OCI-LY7 (cell line): ENCODE measurements around the gene DDX51. TPM values are rescaled to one million over a fixed set of nuclear protein-coding genes. Genes with fewer than 3 reads are reported as not detected.

ENCODE experiments used
- BruUV-seq: library from RNA; stranded (reverse); fragments of 400-500 nt; replicated peaks from 2 replicates; lab custom pipeline; 2021; lab: Mats Ljungman, UMichigan
- CTCF ChIA-PET: fragments of 300-600 bp; sonication (Branson Sonifier 250); formaldehyde crosslinking; loops from one replicate; lab custom pipeline; 2022; ENCODE audit warnings: antibody characterized with exemption; ENCODE audit not compliant: unreplicated experiment; lab: Charles Lee
- POLR2A ChIA-PET: fragments of 300-600 bp; sonication (Branson Sonifier 250); formaldehyde crosslinking; loops from one replicate; lab custom pipeline; 2022; ENCODE audit warnings: antibody characterized with exemption; lab: Charles Lee
- DNase-seq: peaks from one replicate; pipeline ENCODE4 v3.0.0-alpha.2; 2015; ENCODE audit warnings: low spot score
- H2AFZ ChIP-seq: fragments of 200-600 bp; sonication (generic), shearing (Covaris generic); 2 replicates; pipeline ENCODE4 v1.6.1; 2014; ENCODE audit warnings: mild to moderate bottlenecking, antibody characterized with exemption, low read length, moderate library complexity
- H3K27ac ChIP-seq: fragments of 200-600 bp; sonication (generic); 2 replicates; pipeline ENCODE4 v1.5.1; 2014; ENCODE audit warnings: mixed run types, low read depth, mild to moderate bottlenecking, moderate library complexity, low read length, inconsistent platforms; ENCODE audit not compliant: poor library complexity, severe bottlenecking
- H3K36me3 ChIP-seq: fragments of 200-600 bp; sonication (generic); 2 replicates; pipeline ENCODE4 v1.6.1; 2014; ENCODE audit warnings: mild to moderate bottlenecking, antibody characterized with exemption, low read length, moderate library complexity, mixed read lengths; ENCODE audit not compliant: insufficient read depth
- H3K4me1 ChIP-seq: fragments of 200-600 bp; sonication (generic); 2 replicates; pipeline ENCODE4 v1.5.1; 2014; ENCODE audit warnings: mild to moderate bottlenecking, low read length; ENCODE audit not compliant: insufficient read depth, poor library complexity, severe bottlenecking
- H3K4me2 ChIP-seq: fragments of 200-600 bp; sonication (generic); 2 replicates; pipeline ENCODE4 v1.6.1; 2014; ENCODE audit warnings: mild to moderate bottlenecking, low read length
- H3K4me3 ChIP-seq: fragments of 200-600 bp; sonication (generic); 2 replicates; pipeline ENCODE4 v1.5.1; 2014; ENCODE audit warnings: mild to moderate bottlenecking, low read depth, low read length; ENCODE audit not compliant: poor library complexity, severe bottlenecking
- H3K79me2 ChIP-seq: fragments of 200-600 bp; sonication (generic); 2 replicates; pipeline ENCODE4 v1.6.1; 2016; ENCODE audit warnings: low read depth, mild to moderate bottlenecking, low read length, moderate library complexity, mixed read lengths; ENCODE audit not compliant: insufficient read depth
- H3K9me2 ChIP-seq: fragments of 200-600 bp; sonication (generic); 2 replicates; pipeline ENCODE4 v1.6.1; 2016; ENCODE audit warnings: mild to moderate bottlenecking, low read length, mixed read lengths; ENCODE audit not compliant: insufficient read depth
- H3K9me3 ChIP-seq: fragments of 200-600 bp; sonication (generic); 2 replicates; pipeline ENCODE4 v1.6.1; 2014; ENCODE audit warnings: mild to moderate bottlenecking, mixed run types, low read length, mixed read lengths
- H4K20me1 ChIP-seq: fragments of 200-600 bp; sonication (generic); 2 replicates; pipeline ENCODE4 v1.6.1; 2014; ENCODE audit warnings: mild to moderate bottlenecking, antibody characterized with exemption, low read length, moderate library complexity, mixed read lengths; ENCODE audit not compliant: insufficient read depth
- CTCF ChIP-seq: fragments of 200-600 bp; sonication (generic); conservative IDR thresholded peaks from 2 replicates; pipeline ENCODE4 v1.5.1; 2014; ENCODE audit warnings: mild to moderate bottlenecking, antibody characterized with exemption, low read length, moderate library complexity, mixed read lengths
- EZH2phosphoT487 ChIP-seq: fragments of 200-600 bp; sonication (generic); IDR thresholded peaks from 2 replicates; pipeline ENCODE4 v1.6.1; 2018; ENCODE audit warnings: low read depth, borderline replicate concordance, mild to moderate bottlenecking, mixed run types, antibody characterized with exemption, low read length, moderate library complexity, mixed read lengths
- intact Hi-C: fragments of 100-400 bp; cut with micrococcal nuclease; formaldehyde crosslinking; loops from one replicate; pipeline ENCODE4 v1.10.0; 2022; ENCODE audit not compliant: unreplicated experiment
- total RNA-seq, 2 experiments: library from RNA; depleted of rRNA in 1 of 2; stranded (reverse); fragments of >200 nt in 1 of 2; shearing (Covaris generic) in 1 of 2; gene quantifications; 2 replicates each; pipeline ENCODE4 v1.2.3, GENCODE V29; 2014 to 2022

DDX51 gene
- total RNA-seq, 2 experiments from 2014 or later = 47.1 to 63.1 TPM

DNA sequence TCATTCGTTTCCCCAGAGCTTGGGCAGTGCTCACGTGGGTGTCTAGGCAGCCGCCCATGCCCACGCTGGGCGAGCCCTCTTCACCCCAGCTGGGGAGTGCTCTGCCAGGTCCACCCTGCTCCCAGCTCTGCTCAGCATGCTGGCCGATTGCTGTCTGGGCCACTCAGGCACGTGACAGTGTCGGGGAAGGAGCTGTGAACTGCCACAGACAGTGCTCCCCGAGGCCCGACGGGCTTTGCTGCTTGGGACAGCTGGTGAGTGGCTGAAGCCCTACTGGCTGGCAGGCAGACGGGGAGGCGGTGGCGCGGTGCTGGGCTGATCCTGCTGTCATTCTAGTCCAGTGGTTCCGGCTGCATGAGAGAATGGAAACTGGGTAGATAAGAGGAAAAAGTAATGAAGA lies 15.9 kb upstream of the DDX51 start:
- no peaks in the 10 kb centered on the region for H3K9me2 ChIP-seq
- no peak overlapping the region for H3K4me2 ChIP-seq
- H3K79me2 ChIP-seq = no peaks in the 10 kb centered on the region
- H3K4me3 ChIP-seq = no peak overlapping the region
- intact Hi-C loops = no loop called here
- no peaks in the 10 kb centered on the region for H3K4me1 ChIP-seq
- ChIA-PET CTCF (no interaction called here), POLR2A (no interaction called here)
- DNase-seq = no peak
- no peak overlapping the region for H2AFZ ChIP-seq
- H3K27ac ChIP-seq = no peak overlapping the region
- no peaks in the 10 kb centered on the region for H4K20me1 ChIP-seq
- BruUV-seq = no TSS peak
- TF ChIP-seq EZH2phosphoT487 (no peak), CTCF (no peak)
- peaks cover 24% of the 10 kb centered on the region for H3K9me3 ChIP-seq
- H3K36me3 ChIP-seq = peaks cover 37% of the 10 kb centered on the region

- no peaks in the 10 kb centered on the region for H3K79me2 ChIP-seq
- H3K4me1 ChIP-seq = no peaks in the 10 kb centered on the region
- H3K9me2 ChIP-seq = no peaks in the 10 kb centered on the region
- POLR2A ChIA-PET = no interaction called here
- peaks cover 24% of the 10 kb centered on the region for H3K9me3 ChIP-seq
- TF ChIP-seq CTCF (no peak), EZH2phosphoT487 (no peak)
- intact Hi-C loops = no loop called here
- DNase-seq = no peak
- no peaks in the 10 kb centered on the region for H4K20me1 ChIP-seq
- CTCF ChIA-PET = no interaction called here
- H2AFZ ChIP-seq = no peak overlapping the region
- no TSS peak for BruUV-seq
- peaks cover 42% of the 10 kb centered on the region for H3K36me3 ChIP-seq
- H3K27ac ChIP-seq = no peak overlapping the region
- no peak overlapping the region for H3K4me3 ChIP-seq
- H3K4me2 ChIP-seq = no peak overlapping the region
Observed at GRCh38 chr12:132159555-132160003, 15.5 kb upstream of the DDX51 start.

DNA sequence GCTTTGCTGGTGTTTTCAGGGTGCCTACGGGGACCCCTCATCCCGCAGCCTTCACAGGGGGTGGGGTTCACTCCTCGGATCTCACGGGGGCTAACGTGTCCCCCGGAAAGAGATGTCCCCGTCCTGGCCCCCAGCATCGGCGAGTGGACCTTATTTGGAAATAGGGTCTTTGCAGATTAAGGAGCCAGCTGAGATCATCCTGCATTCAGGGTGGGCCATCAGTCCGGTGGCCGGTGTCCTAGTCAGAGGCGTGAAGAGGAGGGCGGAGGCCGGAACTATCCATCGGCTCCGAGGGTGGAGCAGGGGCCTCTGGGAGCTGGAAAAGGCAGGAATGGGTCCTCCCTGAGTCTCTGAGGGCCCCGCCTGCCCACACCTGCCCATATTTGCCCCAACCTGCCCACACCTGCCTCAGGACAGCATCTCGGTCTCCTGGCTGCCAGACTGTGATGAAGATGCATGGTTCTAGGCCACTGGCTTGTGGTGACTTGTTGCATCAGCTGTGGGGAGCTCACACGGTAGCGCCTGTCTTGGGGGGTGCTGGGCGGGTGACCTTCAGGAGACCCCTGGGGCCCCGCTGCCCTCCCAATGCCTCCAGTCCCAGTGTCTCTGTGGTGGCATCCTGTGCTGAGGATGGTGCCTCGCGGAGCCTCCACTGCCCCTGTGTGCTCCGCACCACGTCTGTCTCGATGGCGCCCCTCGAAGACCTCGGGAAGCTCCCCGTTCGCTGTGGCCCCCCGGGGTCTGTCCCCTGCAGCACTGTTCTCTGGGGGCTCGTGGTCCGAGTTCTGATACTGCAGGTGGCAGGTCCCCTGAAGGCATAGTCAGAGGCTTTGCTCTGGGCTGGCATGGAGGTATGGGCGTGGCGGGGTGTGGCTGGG lies 14.8 kb upstream of the DDX51 start:
- CTCF ChIA-PET = no interaction called here
- Histone ChIP-seq H3K4me1 (no peaks in the 10 kb centered on the region), H4K20me1 (no peaks in the 10 kb centered on the region), H3K79me2 (no peaks in the 10 kb centered on the region), H3K4me2 (no peak overlapping the region), H3K9me3 (peaks cover 24% of the 10 kb centered on the region), H2AFZ (no peak overlapping the region), H3K36me3 (peaks cover 42% of the 10 kb centered on the region), H3K9me2 (no peaks in the 10 kb centered on the region), H3K4me3 (no peak overlapping the region), H3K27ac (no peak overlapping the region)
- POLR2A ChIA-PET = interaction anchor here (0.7 kb wide), 1 partner anchor 16 kb away, joined by 3 read pairs; no protein-coding TSS in a partner anchor
- TF ChIP-seq CTCF = no peak
- TF ChIP-seq EZH2phosphoT487 = no peak
- BruUV-seq = no TSS peak
- DNase-seq = no peak
- intact Hi-C loops = no loop called here
